Measurements from ENCODE around the gene SGSM2.
A peak's percentile ranks its signal among the peaks of the same experiment; 100 is the strongest.

The SGSM2 gene

DNA sequence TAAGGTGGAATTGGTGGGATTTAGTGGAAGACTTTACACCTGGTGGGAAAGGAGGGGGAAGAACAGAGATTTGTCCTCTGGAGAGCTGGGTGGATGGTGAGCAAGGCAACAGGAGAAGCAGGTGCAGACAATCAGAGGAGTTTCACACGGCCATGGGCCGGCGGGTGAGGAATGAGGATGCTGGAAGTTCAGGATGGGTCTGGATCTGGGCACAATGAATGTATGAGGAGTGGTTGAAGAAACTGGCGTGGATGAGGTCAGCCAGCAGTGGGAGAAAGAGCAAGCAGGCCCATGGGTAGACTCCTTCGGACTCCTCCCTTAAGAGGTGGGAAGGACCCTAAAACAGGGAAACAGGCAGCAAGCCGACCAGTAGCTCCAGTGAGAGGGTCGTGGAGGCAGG is 73.7 kb downstream of the SGSM2 start:
- ATAC-seq (replicated peaks) = no peak
- H3K4me1 Mint-ChIP-seq (ENCODE audit: low read depth in 2 of 2) = peaks cover 0 to 6% of the 10 kb centered on the region in 2 donors
- H3K9me3 Mint-ChIP-seq = no peaks in the 10 kb centered on the region
- no peak for DNase-seq
- H3K4me3 Mint-ChIP-seq = no peak overlapping the region
- peaks cover 7% of the 10 kb centered on the region for H3K36me3 Mint-ChIP-seq (ENCODE audit: insufficient read depth)
- H3K27me3 Mint-ChIP-seq = no peaks in the 10 kb centered on the region
- no peak overlapping the region for H3K27ac Mint-ChIP-seq

DNA sequence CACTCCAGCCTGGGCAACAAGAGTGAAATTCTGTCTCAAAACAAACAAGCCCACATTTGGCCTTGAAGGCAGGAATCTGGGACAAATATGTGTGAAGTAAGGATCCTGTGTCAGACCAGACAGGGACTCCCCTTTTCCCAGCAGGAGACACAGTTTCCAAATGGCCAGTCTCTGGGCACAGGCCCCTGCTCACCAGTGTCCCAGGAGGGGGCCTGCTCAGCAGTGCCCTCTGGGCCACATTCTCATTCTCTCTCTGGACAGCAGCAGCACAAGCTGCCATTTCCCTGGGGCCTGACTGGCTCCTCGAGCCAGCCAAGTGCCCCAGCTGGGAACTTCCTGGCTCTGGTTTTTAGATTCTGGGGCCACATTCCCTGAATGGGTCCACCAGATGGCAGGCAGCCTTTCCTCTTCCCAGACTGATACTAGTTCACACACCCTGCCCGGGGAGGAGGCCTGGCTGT is 75.3 kb downstream of the SGSM2 start:
- DNase-seq (no peak), ATAC-seq (replicated peaks) (no peak)
- Mint-ChIP-seq H3K27ac (no peak overlapping the region), H3K4me3 (no peak overlapping the region), H3K9me3 (no peaks in the 10 kb centered on the region), H3K36me3 (ENCODE audit: insufficient read depth) (peaks cover 6% of the 10 kb centered on the region), H3K27me3 (no peaks in the 10 kb centered on the region), H3K4me1 (ENCODE audit: low read depth in 2 of 2) (no peaks in the 10 kb centered on the region)

DNA sequence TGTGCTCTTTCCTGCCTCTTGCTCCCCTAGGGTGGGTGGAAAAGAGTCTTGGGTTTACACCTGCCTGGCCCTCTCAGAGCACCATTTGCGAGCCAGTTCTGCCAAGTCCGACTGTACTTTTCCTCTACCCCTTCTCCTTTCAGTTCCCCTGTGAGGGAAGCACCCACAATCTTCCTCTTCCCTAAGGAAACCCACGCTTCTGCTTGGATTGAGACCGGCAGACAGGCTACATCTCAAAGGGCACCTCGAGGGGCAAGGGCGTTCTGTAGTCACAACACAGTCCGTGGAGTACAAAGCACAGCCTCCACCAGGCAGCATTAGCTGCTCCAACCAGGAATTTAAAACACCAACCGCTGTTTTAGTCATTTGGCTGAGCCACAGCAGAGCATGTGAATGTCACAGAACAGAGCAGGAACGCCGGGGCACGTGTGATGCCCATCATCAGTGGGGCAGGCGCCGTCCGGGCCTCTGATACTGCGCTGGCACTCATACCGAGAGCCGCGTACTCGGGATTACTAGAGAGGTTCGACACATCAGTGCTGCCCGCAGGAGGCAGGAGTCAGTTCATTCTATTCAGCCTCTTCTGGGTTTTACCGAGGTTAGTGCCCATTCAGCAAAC is 77.3 kb downstream of the SGSM2 start:
- Mint-ChIP-seq H3K27ac (no peak overlapping the region), H3K36me3 (ENCODE audit: insufficient read depth) (peaks cover 14% of the 10 kb centered on the region), H3K27me3 (no peaks in the 10 kb centered on the region), H3K4me1 (ENCODE audit: low read depth in 2 of 2) (no peaks in the 10 kb centered on the region), H3K9me3 (no peaks in the 10 kb centered on the region), H3K4me3 (no peak overlapping the region)
- ATAC-seq (replicated peaks) (no peak), DNase-seq (no peak)

DNA sequence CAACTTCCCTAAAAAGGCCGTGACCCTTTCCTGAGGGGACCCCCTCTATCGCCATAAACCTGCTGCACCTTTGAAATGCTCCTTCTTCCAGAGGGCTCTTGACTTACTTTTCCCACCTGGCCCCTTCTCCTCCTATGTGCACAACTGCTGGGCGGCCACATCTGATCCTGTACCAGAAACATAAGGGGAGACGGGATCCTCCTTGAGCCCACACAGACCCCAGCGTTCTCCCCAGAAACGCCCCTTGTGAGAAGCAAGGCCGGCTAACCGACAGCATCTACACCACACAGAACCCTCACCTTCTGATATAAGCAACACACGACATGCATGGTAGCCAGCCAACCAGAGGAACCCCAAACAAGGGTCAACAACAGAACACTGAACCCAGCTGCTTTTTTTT is 77.8 kb downstream of the SGSM2 start:
- no peak overlapping the region for H3K4me3 Mint-ChIP-seq
- no peaks in the 10 kb centered on the region for H3K4me1 Mint-ChIP-seq (ENCODE audit: low read depth in 2 of 2)
- H3K36me3 Mint-ChIP-seq (ENCODE audit: insufficient read depth) = peaks cover 19% of the 10 kb centered on the region
- no peaks in the 10 kb centered on the region for H3K27me3 Mint-ChIP-seq
- no peak for ATAC-seq (replicated peaks)
- H3K9me3 Mint-ChIP-seq = no peaks in the 10 kb centered on the region
- H3K27ac Mint-ChIP-seq = no peak overlapping the region
- no peak for DNase-seq

DNA sequence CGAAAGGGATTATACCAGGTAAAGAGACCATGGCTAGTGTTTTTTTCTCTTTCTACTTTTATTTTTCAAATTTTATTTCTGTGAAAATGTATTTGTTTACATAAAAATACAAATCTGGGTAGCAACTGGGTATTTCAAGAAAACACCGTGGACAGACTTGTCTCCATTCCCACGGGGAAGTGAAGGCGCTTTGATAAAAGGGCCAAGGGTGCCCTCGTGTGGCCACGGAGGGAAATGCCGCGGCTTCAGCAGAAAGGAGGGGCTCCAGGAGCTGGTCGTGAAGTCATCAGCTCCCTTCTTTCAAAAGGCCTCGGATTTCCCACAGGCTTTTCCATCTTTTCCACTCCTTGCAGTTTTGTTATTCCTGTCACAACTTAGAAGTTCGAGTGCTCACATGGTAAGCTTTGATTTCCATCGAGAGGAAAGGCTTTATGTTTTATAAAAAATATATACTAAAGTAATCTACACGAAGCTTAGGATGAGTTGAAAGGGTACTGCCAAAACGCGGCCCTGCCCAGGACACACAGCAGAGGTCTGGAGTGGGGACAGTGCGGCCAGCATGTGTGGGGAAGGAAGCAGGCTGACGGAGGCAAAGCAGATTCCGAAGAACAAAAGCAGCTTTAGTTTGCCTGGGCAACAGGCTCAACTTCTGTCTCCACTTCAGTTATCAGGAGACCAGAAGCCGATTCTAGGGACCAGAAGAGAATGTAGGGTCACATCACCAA is 78.9 kb downstream of the SGSM2 start:
- H3K27me3 Mint-ChIP-seq = no peaks in the 10 kb centered on the region
- ATAC-seq (replicated peaks) = peak; percentile 93
- H3K4me3 Mint-ChIP-seq = no peak overlapping the region
- peaks cover 29% of the 10 kb centered on the region for H3K36me3 Mint-ChIP-seq (ENCODE audit: insufficient read depth)
- H3K4me1 Mint-ChIP-seq (ENCODE audit: low read depth in 2 of 2) = no peaks in the 10 kb centered on the region
- peak; percentile 88 to 90 (median 90) for DNase-seq
- H3K9me3 Mint-ChIP-seq = no peaks in the 10 kb centered on the region
- no peak overlapping the region for H3K27ac Mint-ChIP-seq

DNA sequence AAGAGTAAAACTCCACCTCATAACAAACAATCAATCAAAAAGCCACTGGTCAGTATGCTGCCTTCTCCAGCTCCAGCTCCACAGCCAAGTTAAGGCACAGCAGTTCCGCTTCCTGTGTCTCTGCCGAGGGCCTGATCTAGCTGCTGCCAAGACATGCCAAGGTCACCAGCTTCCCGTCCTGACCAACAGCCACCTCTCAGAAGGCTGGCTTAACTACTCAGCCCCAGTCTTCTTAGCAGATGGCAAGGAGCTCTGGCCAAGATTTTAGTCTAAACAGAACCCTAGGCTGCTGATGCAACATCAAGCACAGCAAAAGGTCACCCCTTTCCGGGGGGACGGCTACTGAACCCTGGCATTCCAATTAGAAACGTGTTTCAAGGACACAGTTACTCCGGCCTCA is 81.3 kb downstream of the SGSM2 start:
- Mint-ChIP-seq H3K9me3 (no peaks in the 10 kb centered on the region), H3K27me3 (no peaks in the 10 kb centered on the region), H3K4me1 (ENCODE audit: low read depth in 2 of 2) (no peaks in the 10 kb centered on the region), H3K4me3 (no peak overlapping the region), H3K36me3 (ENCODE audit: insufficient read depth) (peaks cover 41% of the 10 kb centered on the region), H3K27ac (peak overlapping the region in 1 of 2 donors; percentile 13)
- ATAC-seq (replicated peaks) (no peak), DNase-seq (no peak)

DNA sequence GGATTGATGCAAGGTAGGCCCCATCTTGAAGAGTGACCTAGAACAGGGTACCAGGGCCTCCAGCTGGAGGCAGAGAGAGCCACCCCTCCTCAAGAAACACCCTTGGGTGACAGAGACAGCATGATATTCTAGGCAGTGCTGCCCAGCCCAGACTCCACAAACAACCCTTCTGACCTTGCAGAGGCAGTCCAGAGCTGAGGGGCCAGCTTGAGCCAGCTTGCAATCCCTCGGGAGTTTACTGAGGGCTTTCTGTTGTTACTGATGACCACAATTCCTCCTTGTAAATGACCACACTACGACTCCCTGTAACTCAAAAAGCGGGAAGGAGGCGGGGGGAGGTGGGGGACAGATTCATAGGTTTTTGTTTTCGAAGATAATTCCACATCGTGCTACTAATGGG is 82.2 kb downstream of the SGSM2 start:
- Mint-ChIP-seq H3K4me3 (no peak overlapping the region), H3K36me3 (ENCODE audit: insufficient read depth) (peaks cover 41% of the 10 kb centered on the region), H3K4me1 (ENCODE audit: low read depth in 2 of 2) (no peaks in the 10 kb centered on the region), H3K27me3 (no peaks in the 10 kb centered on the region), H3K9me3 (no peaks in the 10 kb centered on the region), H3K27ac (no peak overlapping the region)
- ATAC-seq (replicated peaks) (no peak), DNase-seq (no peak)

DNA sequence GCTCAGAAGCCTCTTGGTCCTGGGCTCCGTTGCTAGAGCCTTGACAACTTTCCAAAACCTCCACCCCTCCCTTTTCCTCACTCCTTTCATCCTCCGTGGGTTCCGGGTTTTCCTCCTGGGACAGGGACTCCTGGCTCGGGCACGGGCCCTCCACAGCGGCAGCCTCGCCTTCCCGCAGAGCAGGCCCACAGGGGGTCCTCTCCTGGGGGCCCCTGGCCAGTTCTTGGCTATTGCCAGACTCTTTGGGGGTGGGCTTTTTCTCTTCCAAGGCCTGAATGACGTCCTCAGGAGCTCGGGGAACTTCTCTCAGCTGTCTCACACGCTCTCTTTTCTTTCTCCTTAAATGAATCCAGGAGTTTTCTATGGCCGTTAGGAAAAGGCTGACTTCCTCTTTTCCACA is 82.9 kb downstream of the SGSM2 start:
- no peaks in the 10 kb centered on the region for H3K27me3 Mint-ChIP-seq
- no peaks in the 10 kb centered on the region for H3K4me1 Mint-ChIP-seq (ENCODE audit: low read depth in 2 of 2)
- DNase-seq (no peak), ATAC-seq (replicated peaks) (no peak)
- H3K36me3 Mint-ChIP-seq (ENCODE audit: insufficient read depth) = peaks cover 44% of the 10 kb centered on the region
- no peaks in the 10 kb centered on the region for H3K9me3 Mint-ChIP-seq
- H3K27ac Mint-ChIP-seq = no peak overlapping the region
- no peak overlapping the region for H3K4me3 Mint-ChIP-seq

DNA sequence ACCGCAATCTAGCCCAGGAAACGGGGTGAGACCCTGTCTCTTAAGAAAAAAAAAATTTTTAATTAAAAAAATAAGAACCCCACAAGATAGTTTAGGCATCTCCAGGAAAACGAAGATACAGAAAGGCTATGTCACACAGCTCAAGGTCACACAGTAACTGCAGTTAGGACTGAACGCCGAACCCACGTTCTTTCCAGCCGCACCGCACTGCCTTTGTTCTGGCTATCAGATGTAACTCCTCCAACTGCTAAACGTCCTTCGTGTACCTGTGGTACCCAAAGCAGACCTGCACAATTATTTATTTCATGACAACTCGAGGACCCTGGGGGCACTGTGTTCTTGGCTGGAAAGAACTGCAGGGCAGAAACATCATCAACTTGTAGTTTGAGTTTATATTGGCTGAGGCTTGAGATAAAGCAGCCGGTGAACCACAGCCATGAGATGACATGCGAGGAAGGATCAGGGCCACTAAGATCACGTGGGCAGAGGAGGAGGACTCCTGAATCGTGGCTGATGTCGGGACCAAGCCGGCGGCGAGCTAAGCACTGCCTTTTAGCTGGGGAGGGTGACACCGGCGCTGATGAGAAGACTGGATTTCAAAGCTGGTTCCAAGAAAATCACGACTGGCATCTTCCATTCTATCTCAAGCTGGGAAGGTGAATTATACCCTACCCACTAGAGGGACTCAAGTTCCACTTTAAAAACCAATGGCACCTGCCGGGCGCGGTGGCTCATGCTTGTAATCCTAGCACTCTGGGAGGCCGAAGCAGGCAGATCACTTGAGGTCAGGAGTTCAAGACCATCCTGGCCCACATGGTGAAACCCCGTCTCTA is 84.2 kb downstream of the SGSM2 start:
- Mint-ChIP-seq H3K4me1 (ENCODE audit: low read depth in 2 of 2) (no peaks in the 10 kb centered on the region), H3K36me3 (ENCODE audit: insufficient read depth) (peaks cover 50% of the 10 kb centered on the region), H3K27me3 (no peaks in the 10 kb centered on the region), H3K27ac (no peak overlapping the region), H3K9me3 (no peaks in the 10 kb centered on the region), H3K4me3 (no peak overlapping the region)
- DNase-seq = no peak
- ATAC-seq (replicated peaks) = no peak

DNA sequence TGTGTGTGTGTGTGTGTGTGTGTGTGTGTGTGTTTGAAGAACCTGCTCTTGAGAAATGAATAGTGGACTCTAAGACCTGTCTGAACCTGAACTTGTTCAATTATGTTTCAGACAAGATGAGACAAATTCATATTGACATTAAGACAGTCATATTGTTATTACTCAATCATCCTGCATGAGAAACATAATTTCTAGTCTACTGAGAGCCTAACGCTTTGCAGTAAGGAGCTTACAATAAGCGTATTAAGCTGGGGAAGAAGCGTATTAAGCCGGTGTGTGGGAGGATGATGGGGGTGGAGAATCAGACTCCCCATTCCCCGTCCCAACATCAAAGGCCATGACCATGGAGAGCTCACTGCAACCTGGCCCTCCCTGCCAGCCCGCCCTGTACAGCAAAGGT is 86.0 kb downstream of the SGSM2 start:
- H3K36me3 Mint-ChIP-seq (ENCODE audit: insufficient read depth) = peaks cover 49% of the 10 kb centered on the region
- ATAC-seq (replicated peaks) = no peak
- no peak overlapping the region for H3K4me3 Mint-ChIP-seq
- H3K9me3 Mint-ChIP-seq = no peaks in the 10 kb centered on the region
- no peak overlapping the region for H3K27ac Mint-ChIP-seq
- H3K4me1 Mint-ChIP-seq (ENCODE audit: low read depth in 2 of 2) = no peaks in the 10 kb centered on the region
- no peak for DNase-seq
- no peaks in the 10 kb centered on the region for H3K27me3 Mint-ChIP-seq

DNA sequence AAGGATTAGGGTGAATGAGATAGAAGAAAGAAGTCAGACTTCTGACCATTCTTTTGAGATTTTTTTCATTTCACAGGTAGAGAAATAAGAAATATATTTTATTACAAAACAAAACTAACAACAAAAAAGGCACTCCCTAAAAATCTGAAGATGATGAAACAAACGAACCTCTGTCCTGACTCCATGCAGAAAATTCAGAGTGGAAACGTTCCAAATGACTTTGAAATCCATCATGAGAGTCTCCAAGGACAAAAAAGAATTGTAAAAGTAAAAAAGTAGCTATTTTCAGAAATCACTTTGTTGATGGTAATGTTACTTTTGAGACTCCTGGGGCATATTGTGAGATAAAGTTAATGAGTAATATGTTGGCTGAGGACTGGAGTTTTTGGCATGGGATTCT is 89.9 kb downstream of the SGSM2 start:
- peaks cover 23% of the 10 kb centered on the region for H3K36me3 Mint-ChIP-seq (ENCODE audit: insufficient read depth)
- peak overlapping the region in 1 of 2 donors; percentile 73 for H3K27ac Mint-ChIP-seq
- no peak overlapping the region for H3K4me3 Mint-ChIP-seq
- DNase-seq (no peak), ATAC-seq (replicated peaks) (no peak)
- H3K4me1 Mint-ChIP-seq (ENCODE audit: low read depth in 2 of 2) = no peaks in the 10 kb centered on the region
- H3K27me3 Mint-ChIP-seq = no peaks in the 10 kb centered on the region
- H3K9me3 Mint-ChIP-seq = no peaks in the 10 kb centered on the region

DNA sequence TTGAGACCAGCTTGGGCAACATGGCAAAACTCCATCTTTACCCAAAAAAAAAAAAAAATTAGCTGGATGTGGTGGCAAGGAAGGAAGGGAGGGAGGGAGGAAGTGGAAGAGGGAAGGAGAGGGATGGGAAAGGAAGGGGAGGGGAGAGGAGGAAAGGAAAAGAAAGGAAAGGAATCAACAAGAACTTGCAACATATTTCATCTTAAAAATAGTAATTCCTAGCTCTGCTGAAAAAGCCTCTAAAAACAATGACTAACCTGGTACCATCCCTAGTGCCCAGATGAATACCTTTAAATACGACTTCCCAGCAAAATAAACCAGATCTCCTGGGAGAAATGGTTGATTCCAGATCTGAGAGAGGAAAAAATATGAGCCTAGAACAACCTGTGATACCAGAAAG is 90.6 kb downstream of the SGSM2 start:
- H3K4me3 Mint-ChIP-seq = no peak overlapping the region
- H3K27ac Mint-ChIP-seq = peak overlapping the region in 1 of 2 donors; percentile 73
- H3K4me1 Mint-ChIP-seq (ENCODE audit: low read depth in 2 of 2) = no peaks in the 10 kb centered on the region
- no peaks in the 10 kb centered on the region for H3K27me3 Mint-ChIP-seq
- DNase-seq = no peak
- H3K9me3 Mint-ChIP-seq = no peaks in the 10 kb centered on the region
- no peak for ATAC-seq (replicated peaks)
- H3K36me3 Mint-ChIP-seq (ENCODE audit: insufficient read depth) = peaks cover 26% of the 10 kb centered on the region
